Activated naive CD8-positive, alpha-beta T cell (primary cell): ENCODE results near the gene EYA3.

Experiments
- H3K27ac Mint-ChIP-seq: one replicate; pipeline ENCODE4 v1.8.0; 2021; ENCODE audit warnings: mixed read lengths
- H3K27me3 Mint-ChIP-seq: one replicate; pipeline ENCODE4 v1.8.0; 2021; ENCODE audit warnings: mixed read lengths
- H3K36me3 Mint-ChIP-seq: one replicate; pipeline ENCODE4 v1.8.0; 2021; ENCODE audit warnings: mixed read lengths
- H3K4me1 Mint-ChIP-seq: one replicate; pipeline ENCODE4 v1.8.0; 2021; ENCODE audit warnings: low read depth, mixed read lengths
- H3K4me3 Mint-ChIP-seq: one replicate; pipeline ENCODE4 v1.8.0; 2021; ENCODE audit warnings: mild to moderate bottlenecking, mixed read lengths
- H3K9me3 Mint-ChIP-seq: one replicate; pipeline ENCODE4 v1.8.0; 2021; ENCODE audit warnings: low read depth, mixed read lengths

EYA3 gene

DNA sequence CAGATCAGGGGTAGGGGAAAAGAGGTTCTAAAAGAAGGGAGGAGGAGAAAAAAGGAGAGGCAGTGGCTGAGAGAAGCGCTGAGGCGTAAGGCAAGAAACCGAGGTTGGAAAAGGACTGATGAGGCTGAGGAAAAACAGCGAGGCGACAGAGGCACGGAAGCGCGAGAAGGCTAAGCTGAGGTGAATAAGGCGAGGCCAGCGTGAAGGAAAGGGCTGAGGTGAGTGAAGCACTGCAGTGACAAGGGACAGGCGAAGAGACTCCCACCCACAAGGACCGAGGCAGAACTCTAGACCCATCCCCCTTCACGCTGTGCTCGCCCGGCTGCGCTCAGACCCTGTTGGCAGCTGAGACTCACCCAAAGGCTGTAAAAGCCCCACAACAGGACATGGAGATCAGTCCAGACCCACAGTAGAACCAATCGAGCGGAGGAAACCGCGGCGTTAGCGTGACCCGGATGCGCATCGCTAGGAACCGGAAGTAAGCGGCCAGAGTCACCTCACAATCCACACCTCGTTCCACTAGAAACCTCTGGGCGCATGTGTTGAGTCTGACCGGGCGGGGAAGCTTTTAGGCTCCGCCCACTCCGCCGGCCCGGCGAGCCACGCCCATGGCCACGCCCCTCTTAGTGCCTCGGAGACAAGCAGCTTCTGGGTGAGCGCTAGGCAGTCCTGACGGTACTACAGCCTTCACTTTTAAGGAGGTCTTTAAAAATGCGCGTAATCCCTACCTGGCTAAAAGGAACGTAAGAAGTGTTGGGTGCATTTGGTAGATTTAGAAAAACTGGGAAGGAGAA lies at the start of gene EYA3:
Gene EYA3 (minus strand): TSS at position 443 of the 794 bp plus-strand sequence. CDS start 30,584 bp downstream, outside the sequence.
- H3K27me3 Mint-ChIP-seq, result peaks cover 3% of the 10 kb centered on the region
- H3K4me3 Mint-ChIP-seq, result peak within 1 kb of the TSS; percentile 98
- H3K27ac Mint-ChIP-seq, result peak within 1 kb of the TSS; percentile 95
- no peaks in the 10 kb centered on the region for H3K36me3 Mint-ChIP-seq
- no peaks in the 10 kb centered on the region for H3K9me3 Mint-ChIP-seq
- H3K4me1 Mint-ChIP-seq, result peaks cover 43% of the 10 kb centered on the region

DNA sequence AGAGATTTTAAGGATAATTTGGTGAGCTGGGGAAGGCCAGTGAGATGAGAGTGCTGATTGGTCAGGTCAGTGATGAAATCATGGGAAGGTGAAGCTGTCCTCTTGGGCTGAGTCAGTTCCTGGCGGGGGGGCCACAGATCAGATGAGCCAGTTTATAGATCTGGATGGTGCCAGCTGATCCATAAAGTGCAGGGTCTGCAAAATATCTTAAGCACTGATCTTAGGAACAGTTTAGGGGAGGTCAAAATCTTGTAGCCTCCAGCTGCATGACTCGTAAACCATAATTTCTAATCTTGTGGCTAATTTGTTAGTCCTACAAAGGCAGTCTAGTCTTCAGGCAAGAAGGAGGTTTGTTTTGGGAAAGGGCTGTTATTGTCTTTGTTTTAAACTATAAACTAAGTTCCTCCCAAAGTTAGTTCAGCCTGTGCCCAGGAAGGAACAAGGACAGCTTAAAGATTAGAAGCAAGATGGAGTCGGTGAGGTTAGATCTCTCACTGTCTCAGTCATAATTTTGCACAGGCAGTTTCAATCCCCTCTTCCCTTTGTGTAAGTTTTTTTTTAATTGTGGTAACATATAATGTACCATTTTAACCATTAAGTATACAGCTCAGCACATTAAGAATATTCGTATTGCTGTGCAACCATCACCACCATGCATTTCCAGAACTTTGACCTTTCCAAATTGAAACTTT lies 48.7 kb upstream of the EYA3 start:
- Mint-ChIP-seq H3K4me1 (no peaks in the 10 kb centered on the region), H3K27ac (no peak overlapping the region), H3K4me3 (no peak overlapping the region), H3K36me3 (no peaks in the 10 kb centered on the region), H3K9me3 (no peaks in the 10 kb centered on the region), H3K27me3 (peaks cover 2% of the 10 kb centered on the region)

GRCh38 chr1:28136169-28136921 lies 47.9 kb upstream of the EYA3 start:
- Mint-ChIP-seq H3K27ac (no peak overlapping the region), H3K4me3 (no peak overlapping the region), H3K36me3 (no peaks in the 10 kb centered on the region), H3K9me3 (no peaks in the 10 kb centered on the region), H3K27me3 (peaks cover 2% of the 10 kb centered on the region), H3K4me1 (no peaks in the 10 kb centered on the region)

DNA sequence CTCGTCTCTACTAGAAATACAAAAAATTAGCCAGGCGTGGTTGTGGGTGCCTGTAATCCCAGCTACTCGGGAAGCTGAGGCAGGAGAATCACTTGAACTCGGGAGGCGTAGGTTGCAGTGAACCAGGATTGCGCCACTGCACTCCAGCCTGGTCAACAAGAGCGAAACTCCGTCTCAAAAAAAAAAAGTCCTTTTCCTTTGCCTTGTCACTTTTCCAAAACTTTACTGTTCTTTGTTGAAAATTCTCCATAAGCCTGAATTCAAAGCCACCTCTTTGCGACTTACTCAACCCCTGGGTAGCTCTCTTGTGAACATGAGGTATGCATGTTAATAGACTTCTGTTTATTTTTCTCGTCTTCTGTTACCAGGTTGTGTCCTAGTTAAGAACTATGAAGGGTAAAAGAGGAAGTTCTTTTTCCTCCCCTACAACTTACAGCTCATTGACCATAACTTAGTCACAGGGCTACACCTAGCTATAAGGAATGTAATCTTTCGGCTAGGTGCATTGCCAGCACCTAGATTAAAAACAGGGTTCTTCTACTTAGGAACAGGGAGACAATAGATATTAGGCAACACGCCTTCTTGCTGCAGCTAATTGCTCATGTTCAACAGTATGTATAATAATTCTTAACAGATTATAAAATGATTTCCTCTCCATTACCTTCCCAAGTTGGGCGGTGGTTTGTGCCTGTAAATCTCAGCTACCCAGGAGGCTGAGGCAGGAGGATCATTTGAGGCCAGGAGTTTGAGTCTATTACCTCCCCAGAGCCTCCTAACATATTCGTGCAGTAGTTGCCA lies 47.2 kb upstream of the EYA3 start:
- Mint-ChIP-seq H3K4me1 (no peaks in the 10 kb centered on the region), H3K9me3 (no peaks in the 10 kb centered on the region), H3K27ac (no peak overlapping the region), H3K27me3 (peaks cover 2% of the 10 kb centered on the region), H3K36me3 (no peaks in the 10 kb centered on the region), H3K4me3 (no peak overlapping the region)

- Mint-ChIP-seq H3K4me1 (no peaks in the 10 kb centered on the region), H3K27ac (no peak overlapping the region), H3K36me3 (no peaks in the 10 kb centered on the region), H3K27me3 (peaks cover 2% of the 10 kb centered on the region), H3K9me3 (no peaks in the 10 kb centered on the region), H3K4me3 (no peak overlapping the region)
Observed at GRCh38 chr1:28134651-28135207, 46.3 kb upstream of the EYA3 start.

- H3K36me3 Mint-ChIP-seq, result no peaks in the 10 kb centered on the region
- H3K4me3 Mint-ChIP-seq, result no peak overlapping the region
- peaks cover 3% of the 10 kb centered on the region for H3K27me3 Mint-ChIP-seq
- no peak overlapping the region for H3K27ac Mint-ChIP-seq
- no peaks in the 10 kb centered on the region for H3K4me1 Mint-ChIP-seq
- H3K9me3 Mint-ChIP-seq, result no peaks in the 10 kb centered on the region
Observed at GRCh38 chr1:28132171-28133167, 44.1 kb upstream of the EYA3 start.

DNA sequence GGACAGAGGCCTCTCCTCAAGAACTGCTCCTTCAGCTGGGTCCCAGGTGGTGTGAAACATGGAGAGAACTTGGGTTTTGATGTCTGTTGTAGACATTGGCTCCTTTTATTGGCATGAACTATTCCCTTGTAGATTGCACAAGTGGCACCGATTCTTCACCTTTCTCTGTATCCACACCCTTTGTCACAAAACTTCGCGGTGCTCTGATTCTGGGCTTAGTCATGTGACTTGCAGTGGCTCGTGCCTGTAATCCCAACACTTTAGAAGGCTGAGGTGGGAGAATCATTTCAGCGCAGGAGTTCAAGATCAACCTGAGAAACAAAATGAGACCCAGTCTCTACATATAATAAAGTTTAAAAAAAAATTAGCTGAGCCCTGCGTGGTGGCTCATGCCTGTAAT lies 42.5 kb upstream of the EYA3 start:
- Mint-ChIP-seq H3K9me3 (no peaks in the 10 kb centered on the region), H3K27ac (no peak overlapping the region), H3K36me3 (no peaks in the 10 kb centered on the region), H3K4me3 (no peak overlapping the region), H3K27me3 (peaks cover 3% of the 10 kb centered on the region), H3K4me1 (no peaks in the 10 kb centered on the region)

DNA sequence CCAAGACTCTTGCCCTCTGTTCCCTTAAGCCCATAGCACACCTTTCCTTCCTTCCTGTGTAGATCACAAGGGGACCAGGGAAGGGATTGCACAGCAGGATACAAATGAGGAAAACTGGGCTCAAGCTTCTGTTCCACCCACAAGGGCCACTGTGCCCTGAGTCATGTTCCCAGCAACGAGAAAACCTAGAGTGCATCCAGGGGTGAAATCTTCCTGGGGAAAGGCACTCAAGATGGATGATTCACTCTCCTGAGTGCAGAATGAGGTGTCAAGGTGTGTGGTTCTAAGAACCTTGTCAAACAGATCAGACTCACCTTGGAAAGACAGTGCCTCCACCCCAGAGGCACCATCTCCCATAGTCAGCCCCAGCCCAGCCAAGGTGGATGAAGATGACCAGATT lies 40.7 kb upstream of the EYA3 start:
- Mint-ChIP-seq H3K27me3 (peaks cover 7% of the 10 kb centered on the region), H3K4me1 (no peaks in the 10 kb centered on the region), H3K4me3 (no peak overlapping the region), H3K27ac (no peak overlapping the region), H3K9me3 (no peaks in the 10 kb centered on the region), H3K36me3 (no peaks in the 10 kb centered on the region)

DNA sequence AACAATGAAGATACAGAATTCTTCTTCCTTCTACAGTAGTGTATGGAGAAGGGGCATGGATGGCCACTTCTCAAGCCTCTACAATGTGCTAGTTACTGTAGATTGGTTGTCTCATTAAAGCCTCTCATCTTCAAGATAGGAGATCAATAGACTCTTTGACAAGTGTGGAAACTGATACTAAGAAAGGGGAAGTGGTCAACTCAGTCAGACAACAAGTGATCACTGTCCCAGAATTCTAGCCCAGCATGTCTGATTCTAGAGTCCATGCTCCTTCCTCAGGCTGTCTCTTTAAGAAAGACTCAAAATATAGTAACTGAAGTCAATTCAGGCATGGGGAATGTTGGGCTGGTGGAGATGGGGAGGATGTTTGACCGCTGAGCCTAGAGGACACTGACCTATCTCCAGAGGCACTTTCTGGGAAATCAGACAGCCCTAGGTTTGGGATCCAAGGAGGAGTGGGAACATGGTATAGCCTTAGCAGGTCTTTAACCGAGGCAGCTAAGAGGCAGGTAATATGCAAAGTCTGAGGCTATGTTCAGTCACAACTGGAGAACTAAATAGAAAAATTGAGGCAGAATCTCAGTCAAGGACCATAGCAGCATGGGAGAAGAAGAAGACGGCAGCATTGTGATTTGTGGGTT lies 39.3 kb upstream of the EYA3 start:
- H3K27ac Mint-ChIP-seq, result no peak overlapping the region
- peaks cover 9% of the 10 kb centered on the region for H3K27me3 Mint-ChIP-seq
- no peaks in the 10 kb centered on the region for H3K4me1 Mint-ChIP-seq
- H3K36me3 Mint-ChIP-seq, result no peaks in the 10 kb centered on the region
- H3K4me3 Mint-ChIP-seq, result no peak overlapping the region
- H3K9me3 Mint-ChIP-seq, result no peaks in the 10 kb centered on the region

DNA sequence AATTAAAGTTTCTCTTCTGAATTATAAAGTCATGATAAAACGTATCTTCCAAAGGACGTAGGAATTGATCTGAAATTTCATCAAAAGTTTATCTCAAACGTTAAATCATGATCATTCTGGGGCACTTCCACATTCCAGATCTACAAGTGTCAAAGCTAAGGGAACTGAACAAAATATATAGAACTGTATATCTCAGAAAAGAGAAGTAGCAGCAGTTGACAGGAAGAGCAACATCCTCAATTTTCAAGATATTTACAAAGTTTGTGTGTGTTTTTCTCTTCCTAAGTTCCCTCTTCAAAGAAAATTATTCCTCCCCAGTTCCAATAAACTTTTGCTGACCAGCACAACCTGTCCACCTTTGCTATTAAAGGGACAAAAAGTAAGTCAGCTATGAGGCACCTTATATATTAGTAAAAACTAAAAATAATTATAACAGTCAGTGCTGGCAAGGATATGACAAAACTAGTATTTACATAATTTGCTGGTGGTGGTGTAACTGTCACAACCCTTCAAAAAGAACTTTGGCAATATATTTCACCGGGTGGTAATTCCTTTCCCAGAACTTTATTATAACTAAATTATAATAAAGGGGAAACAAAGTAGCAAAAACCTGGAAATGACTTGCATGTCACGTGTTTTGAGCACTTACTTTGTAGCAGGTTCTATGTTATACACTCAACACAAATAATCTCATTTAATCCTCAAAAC lies 38.5 kb upstream of the EYA3 start:
- H3K4me3 Mint-ChIP-seq, result no peak overlapping the region
- H3K27me3 Mint-ChIP-seq, result peaks cover 10% of the 10 kb centered on the region
- H3K27ac Mint-ChIP-seq, result no peak overlapping the region
- no peaks in the 10 kb centered on the region for H3K36me3 Mint-ChIP-seq
- H3K9me3 Mint-ChIP-seq, result no peaks in the 10 kb centered on the region
- H3K4me1 Mint-ChIP-seq, result no peaks in the 10 kb centered on the region

- no peak overlapping the region for H3K27ac Mint-ChIP-seq
Observed at GRCh38 chr1:28126212-28126611, 37.8 kb upstream of the EYA3 start.

DNA sequence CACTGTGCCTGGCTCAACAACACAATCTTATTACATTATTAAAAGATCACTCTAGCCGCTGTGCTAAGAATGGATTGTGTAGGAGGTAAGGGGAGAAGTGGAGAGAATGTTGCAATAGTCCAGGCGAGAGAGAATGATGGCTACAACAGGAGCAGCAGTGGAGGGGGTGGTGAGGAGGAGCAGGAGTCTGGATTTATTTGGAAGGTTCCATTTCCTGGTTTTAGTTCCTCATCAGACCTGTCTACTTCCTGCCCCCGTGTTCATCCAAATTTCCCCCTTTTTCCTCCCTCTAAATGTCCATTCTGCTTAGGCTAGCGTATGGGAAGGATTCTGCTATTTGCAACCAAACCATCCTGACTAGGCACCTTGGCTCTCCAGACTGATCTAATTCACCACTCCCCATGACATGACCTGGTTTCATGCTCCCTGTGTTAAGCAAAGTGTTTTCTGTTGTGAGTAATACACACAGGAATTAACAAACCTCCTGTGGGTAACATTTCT lies 35.1 kb upstream of the EYA3 start:
- Mint-ChIP-seq H3K4me3 (no peak overlapping the region), H3K9me3 (no peaks in the 10 kb centered on the region), H3K36me3 (no peaks in the 10 kb centered on the region), H3K4me1 (no peaks in the 10 kb centered on the region), H3K27me3 (peaks cover 10% of the 10 kb centered on the region), H3K27ac (no peak overlapping the region)

More at GRCh38 chr1:28126212-28126611, 37.8 kb upstream of the EYA3 start:
- H3K4me1 Mint-ChIP-seq, result no peaks in the 10 kb centered on the region
- no peaks in the 10 kb centered on the region for H3K9me3 Mint-ChIP-seq
- H3K36me3 Mint-ChIP-seq, result no peaks in the 10 kb centered on the region
- no peak overlapping the region for H3K4me3 Mint-ChIP-seq
- H3K27me3 Mint-ChIP-seq, result peaks cover 10% of the 10 kb centered on the region
